ENCODE measurements around the gene ALDH6A1.

- no peak for TF ChIP-seq EZH2 (IDR thresholded peaks at IDR 0.05)
- TF ChIP-seq POLR2AphosphoS5 (IDR thresholded peaks at IDR 0.05; ENCODE audit: borderline replicate concordance, low read depth, low read length): no peak
Observed at GRCh38 chr14:74109369-74109768, 25.1 kb upstream of the ALDH6A1 start.
